GM19351 (cell line): Measurements from ENCODE around the gene CD44.

Experiments
- ATAC-seq: cut with Tn5 transposase; IDR thresholded peaks from one replicate; pipeline ENCODE4 v1.9.1; 2021; ENCODE audit warnings: mild to moderate bottlenecking, moderate library complexity; ENCODE audit not compliant: unreplicated experiment

CD44 gene

GRCh38 chr11:35234460-35235156 lies 95.6 kb downstream of the CD44 start:
- no peak for ATAC-seq

DNA sequence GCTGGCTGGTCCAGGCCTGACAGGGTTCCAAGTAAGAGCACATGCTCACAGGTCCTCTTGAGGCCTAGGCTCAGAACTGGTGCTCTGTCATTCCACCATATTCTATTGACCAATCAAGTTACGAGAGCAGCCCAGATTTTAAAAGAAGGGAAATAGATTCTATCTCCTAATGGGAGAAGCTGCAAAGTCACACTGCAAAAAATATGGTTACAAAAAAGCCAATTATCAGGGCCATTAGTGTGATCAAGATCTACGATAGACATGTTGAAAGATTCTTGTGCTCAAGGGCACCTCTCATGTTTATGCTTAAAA lies 96.1 kb downstream of the CD44 start:
- no peak for ATAC-seq

DNA sequence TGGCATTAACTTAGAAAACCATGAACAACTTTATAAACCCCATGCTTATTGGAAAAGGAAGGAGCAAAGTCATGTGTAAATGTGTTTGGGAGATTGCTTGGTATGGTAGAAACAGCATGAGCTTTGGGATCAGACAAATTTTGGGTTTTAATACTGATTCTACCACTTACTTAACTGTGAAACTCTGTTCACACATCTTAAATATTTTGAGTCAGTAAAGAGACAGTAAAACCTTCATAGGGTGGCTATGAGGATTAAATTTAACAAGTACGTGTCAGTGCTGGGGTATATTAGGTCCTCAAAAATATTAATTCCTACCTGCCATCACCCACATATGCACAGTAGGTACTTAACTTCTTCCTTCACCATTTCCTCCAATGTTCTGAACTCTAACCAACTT lies 96.5 kb downstream of the CD44 start:
- ATAC-seq: no peak

- ATAC-seq: no peak
These were observed 97.1 kb downstream of the CD44 start for GRCh38 chr11:35235936-35236666.

DNA sequence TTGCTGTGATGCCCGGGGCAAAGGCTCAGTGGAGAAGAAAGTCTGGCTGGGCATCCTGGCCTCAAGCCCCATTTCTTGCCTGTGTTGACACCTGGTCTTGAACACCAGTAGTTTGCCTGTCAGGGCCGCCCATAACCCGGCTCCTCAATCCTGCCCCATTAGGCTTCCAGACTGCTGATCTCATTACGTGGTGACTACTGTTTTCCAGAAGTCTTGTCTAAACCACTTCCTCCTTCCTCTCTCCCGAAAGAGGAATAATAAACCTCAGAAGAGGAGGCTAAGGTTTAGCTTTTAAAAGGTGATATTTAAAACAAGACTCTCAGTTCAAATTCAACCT lies 97.7 kb downstream of the CD44 start:
- no peak for ATAC-seq

DNA sequence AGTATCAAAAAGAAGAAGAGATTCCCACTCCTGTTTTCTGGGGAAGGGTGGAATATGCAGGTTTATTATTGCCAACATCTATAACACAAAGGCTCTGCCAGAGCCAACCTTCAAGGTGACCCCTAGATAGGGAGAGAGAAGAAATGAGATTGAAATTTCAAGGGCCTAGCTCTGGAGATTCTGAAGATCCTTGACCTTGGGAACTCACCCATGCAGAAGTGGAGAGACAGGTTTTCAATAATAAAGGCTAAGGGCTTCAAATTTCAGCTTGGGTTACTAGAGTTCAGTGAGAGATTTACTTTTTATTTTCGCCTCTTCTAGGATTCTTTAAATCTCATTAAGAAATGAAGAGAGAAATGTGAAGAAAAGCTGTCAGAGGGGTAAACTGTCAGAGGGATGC lies 98.4 kb downstream of the CD44 start:
- no peak for ATAC-seq

DNA sequence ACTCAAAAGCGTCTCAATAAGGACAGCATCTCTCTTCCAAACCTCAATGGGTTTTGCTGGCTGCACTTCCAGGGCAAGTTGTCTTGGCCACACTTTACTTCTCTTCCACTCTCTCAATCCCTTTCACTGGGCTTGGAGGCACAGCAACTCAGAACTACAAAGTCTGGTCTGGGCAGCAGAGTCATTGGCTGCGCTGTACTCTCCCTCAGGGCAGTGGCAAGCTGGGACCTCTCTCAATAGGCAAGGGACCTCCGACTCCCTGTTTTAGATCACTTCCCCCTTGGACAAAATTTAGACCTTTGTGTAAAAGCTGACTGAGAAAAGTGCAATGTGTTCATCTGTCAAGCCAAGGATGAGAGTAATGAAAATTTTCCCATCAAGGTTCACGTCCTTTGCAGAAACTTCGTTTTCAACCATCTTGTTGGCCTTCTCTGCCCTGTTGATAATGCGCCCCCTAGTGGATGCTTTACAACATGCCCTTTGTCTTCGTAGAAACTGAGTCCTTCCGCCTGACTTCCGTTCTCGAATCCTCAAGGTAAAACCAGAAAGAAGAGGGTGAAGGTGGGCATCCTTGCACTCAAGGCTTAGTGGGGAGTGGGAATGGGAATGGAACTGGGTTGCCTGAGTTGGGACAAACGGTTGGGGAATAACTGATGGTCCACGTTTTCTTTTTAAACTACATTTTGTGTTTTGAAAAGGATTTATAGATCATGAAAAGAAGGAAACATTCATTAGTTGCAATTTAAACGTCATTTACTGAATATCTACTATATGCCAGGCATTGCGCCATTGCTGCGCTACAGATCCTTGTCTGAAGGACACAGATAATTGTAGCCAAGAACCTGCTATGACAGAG lies 99.1 kb downstream of the CD44 start:
- ATAC-seq: peak; percentile 37

- ATAC-seq: no peak
These were observed 99.9 kb downstream of the CD44 start for GRCh38 chr11:35238882-35239281.

- no peak for ATAC-seq
These were observed 100.6 kb downstream of the CD44 start for GRCh38 chr11:35239471-35240075.

- no peak for ATAC-seq
These were observed 102.1 kb downstream of the CD44 start for GRCh38 chr11:35241083-35241482.

- no peak for ATAC-seq
These were observed 102.6 kb downstream of the CD44 start for GRCh38 chr11:35241531-35241930.

- ATAC-seq: no peak
These were observed 103.7 kb downstream of the CD44 start for GRCh38 chr11:35242412-35243242.

DNA sequence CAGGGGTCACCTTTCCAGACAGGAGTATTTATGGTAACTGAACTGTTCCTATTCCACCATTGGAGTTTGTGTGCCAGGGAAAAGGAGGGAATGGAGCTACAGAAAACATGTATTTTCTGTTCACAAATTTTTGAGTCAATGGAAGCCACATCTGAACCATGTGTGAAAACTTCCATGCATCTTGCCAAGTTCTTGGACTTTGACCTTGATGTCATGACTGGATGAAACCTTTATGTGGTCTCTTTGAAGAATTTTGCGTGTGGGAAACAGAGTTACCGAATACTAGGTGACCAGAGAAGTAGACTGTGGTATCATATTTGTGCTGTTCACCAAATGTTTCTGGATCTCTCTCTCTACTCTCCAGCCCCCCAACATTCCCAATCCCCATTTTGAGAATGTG lies 104.8 kb downstream of the CD44 start:
- no peak for ATAC-seq

- no peak for ATAC-seq
These were observed 106.1 kb downstream of the CD44 start for GRCh38 chr11:35245056-35245455.

DNA sequence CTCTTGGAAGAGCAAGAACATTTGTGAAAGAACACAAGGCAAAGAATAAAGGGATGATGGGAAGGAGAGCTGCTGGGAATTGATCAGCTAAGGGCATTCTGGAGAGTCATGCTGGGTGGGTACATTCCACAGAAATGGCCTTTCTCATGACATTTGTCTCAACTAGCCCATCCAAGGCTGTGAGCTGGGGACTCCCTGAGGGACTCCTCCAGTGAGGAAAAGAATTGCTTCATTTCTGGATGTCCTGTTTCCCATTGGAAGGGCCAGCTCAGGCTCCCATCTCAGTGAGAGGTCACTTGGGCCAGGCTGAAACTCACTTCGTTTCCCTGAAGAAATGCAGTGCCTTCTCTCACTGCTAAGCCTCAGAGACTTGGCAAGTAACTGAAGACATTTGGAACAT lies 106.8 kb downstream of the CD44 start:
- ATAC-seq: no peak

DNA sequence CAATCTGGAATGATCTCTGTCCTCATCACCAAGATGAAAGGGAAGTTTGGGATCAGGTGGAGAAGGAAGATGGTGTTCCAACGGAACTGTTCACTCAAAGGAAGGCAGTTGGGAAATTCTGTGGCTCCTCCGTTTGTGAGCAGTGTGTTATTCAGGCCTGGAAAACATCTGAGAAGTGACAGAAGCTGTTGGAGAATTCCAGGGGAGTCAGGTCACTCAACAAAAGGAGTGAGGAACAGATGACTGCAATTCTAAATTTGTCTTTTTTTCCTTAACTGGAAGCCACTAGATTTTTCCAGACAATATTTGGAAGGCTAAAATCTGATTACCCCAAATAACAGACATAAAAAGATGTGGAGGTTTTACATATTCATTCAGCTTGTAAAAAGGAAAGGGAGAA lies 107.8 kb downstream of the CD44 start:
- ATAC-seq: no peak

GRCh38 chr11:35247428-35247827 lies 108.5 kb downstream of the CD44 start:
- ATAC-seq: no peak

DNA sequence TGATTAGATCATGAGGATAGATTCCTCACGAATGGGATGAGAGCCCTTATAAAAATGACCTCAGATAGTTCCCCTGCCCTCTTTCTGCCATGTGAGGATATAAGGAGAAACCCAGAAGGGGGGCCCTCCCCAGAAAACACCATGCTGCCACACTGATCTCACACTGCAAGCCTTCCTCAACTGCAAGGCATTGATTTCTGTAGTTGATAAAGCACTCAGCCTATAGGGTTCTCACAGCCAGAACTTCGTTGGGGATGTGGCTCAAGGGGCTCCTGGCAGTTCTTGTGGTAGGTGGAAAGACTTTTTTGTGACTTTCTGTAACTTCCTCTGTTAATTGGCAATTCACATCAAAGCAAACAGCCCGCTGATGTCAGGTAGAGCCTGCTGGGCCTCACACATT lies 108.9 kb downstream of the CD44 start:
- no peak for ATAC-seq

DNA sequence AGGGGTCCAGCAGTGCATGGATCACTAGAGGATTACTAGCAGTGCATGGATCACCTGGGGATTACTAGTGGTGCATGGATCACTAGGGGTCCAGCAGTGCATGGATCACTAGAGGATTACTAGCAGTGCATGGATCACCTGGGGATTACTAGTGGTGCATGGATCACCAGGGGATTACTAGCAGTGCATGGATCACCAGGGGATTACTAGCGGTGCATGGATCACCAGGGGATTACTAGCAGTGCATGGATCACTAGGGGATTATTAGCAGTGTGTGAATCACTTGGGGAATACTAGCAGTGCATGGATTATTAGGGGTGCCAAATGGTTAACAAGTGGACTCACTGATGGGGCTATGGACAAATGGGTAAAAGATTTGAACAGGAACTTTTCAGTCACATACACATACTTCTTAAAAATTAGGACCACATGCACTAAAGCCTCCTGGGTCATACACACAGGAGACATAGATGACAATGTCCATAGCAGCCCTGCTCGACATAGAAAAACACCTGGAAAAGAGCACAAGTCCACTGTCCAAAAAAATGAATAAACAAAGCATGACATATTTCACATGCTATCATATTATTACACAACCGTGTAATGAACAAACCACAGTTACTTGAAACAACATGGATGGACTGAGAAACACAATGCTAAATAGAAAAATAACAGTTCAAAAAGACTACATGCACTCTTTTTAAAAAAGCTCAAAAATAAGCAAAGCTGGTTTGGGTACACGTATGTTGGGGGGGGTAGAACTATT lies 109.8 kb downstream of the CD44 start:
- no peak for ATAC-seq

DNA sequence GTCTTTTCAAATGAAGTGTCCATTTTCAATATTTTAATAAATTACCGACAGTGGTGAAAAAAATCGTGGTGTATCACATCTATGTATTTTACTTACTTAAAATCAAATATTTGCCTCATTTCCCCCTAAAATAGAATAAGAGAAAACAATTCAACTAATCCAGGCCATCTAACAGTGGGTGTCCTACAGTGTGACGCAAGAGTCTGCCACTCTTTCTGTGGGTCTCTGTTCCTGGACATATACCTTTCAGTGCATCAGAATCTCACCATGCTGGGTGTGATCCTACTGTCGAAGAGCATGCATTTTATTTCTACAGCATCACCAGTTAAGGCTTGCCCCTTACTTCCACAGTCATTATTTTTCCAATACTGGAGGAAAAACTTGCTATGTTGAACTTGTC lies 111.2 kb downstream of the CD44 start:
- no peak for ATAC-seq
